NB4 (cell line): ENCODE results near the gene CMBL.

ENCODE experiments used
- DNase-seq: peaks from one replicate; pipeline ENCODE4 v3.0.0; 2010; ENCODE audit warnings: low read depth
- H3K4me3 ChIP-seq: one replicate; pipeline ENCODE4 v1.5.1; 2011; ENCODE audit warnings: mild to moderate bottlenecking, low read depth, low read length, moderate library complexity
- MAX ChIP-seq: IDR thresholded peaks from 2 replicates; pipeline ENCODE4 v1.6.1; 2011; ENCODE audit warnings: low read depth, low read length
- MYC ChIP-seq: IDR thresholded peaks from 2 replicates; pipeline ENCODE4 v1.6.1; 2011; ENCODE audit warnings: low read depth, low read length
- POLR2A ChIP-seq: IDR thresholded peaks from 2 replicates; pipeline ENCODE4 v1.6.1; 2011; ENCODE audit warnings: mild to moderate bottlenecking; ENCODE audit not compliant: insufficient read length; ENCODE audit errors: extremely low read depth
- TF ChIP-seq, protein P1 (sequence below): IDR thresholded peaks from one replicate; pipeline ENCODE4 v1.5.1; 2012; ENCODE audit warnings: low read depth, low read length

CMBL gene

GRCh38 chr5:10339958-10340357 is 32.3 kb upstream of the CMBL start:
- TF ChIP-seq, protein P1, sequence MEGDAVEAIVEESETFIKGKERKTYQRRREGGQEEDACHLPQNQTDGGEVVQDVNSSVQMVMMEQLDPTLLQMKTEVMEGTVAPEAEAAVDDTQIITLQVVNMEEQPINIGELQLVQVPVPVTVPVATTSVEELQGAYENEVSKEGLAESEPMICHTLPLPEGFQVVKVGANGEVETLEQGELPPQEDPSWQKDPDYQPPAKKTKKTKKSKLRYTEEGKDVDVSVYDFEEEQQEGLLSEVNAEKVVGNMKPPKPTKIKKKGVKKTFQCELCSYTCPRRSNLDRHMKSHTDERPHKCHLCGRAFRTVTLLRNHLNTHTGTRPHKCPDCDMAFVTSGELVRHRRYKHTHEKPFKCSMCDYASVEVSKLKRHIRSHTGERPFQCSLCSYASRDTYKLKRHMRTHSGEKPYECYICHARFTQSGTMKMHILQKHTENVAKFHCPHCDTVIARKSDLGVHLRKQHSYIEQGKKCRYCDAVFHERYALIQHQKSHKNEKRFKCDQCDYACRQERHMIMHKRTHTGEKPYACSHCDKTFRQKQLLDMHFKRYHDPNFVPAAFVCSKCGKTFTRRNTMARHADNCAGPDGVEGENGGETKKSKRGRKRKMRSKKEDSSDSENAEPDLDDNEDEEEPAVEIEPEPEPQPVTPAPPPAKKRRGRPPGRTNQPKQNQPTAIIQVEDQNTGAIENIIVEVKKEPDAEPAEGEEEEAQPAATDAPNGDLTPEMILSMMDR = no peak
- TF ChIP-seq POLR2A = no peak
- TF ChIP-seq MAX = no peak
- no peak for TF ChIP-seq MYC
- no peak overlapping the region for H3K4me3 ChIP-seq
- no peak for DNase-seq

DNA sequence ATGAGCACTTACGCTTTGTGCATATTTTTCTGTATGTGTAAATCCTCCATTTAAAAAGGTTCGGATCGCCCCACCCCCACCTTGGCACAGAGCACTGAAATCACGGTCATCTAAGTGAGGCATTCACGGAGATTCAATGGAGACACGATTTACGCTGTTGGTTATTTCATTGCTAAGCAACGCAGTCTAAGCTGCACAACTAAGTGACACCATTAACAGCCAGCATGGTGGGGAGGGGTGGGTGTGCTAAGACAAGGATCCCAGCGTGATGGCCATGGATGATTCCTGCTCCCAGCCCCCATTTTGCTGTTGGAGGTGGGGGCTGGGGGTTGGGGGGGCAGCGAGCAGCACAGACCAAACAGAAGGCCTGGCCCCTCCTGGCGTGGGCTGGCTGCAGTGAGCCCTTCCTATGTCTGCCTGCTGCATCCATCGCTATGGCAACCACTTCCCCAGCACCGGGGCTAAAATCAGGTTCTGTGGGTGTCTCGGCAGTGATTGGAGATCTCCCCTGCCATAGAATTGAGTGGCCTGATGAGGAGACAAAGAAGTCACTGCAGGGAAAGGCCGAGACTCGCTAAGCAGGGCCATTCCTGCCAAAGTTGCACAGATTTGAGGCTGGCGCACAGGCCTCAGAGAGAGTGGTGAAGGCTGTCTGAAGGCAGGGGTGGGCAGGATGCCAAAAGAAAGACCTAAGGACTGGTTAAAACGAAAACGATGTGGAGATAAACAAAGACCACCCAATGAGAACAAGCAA is 31.5 kb upstream of the CMBL start:
- DNase-seq = no peak
- TF ChIP-seq POLR2A (no peak), MYC (no peak), MAX (no peak)
- TF ChIP-seq, protein P1 = no peak
- H3K4me3 ChIP-seq = no peak overlapping the region

DNA sequence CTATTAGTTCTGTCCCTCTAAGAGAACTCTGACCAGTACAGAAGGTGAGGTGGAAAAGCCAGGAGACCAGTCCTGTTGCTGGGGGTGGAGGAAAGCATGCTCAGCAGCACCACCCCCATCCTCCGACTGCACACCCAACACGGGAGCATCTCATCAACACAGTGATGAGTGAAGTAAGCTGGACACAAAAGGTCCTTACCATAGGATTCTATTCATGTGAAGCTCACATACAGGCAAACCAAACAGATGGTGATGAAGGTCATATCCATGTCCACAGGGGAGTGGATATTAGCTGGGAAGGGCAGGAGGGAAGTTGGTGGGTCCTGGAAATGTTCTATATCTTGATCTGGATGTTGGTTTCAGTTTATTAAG is 31.0 kb upstream of the CMBL start:
- TF ChIP-seq MYC = no peak
- H3K4me3 ChIP-seq = no peak overlapping the region
- no peak for DNase-seq

DNA sequence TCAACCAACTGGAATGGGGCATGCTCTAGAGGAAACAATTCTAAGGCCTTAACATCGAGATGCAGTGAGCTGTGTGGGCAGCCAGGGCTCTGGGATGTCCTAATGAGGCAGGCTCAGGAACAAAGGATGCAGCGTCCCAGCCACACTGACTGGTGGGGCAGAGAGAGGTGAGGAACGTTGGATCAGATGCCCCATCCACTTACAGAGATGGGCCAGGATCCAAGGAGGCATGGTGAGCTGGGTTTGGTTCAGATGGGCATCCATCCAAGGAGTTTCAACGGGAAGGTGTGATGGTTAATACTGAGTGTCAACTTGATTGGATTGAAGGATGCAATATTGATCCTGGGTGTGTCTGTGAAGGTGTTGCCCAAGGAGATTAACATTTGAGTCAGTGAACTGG is 30.3 kb upstream of the CMBL start:
- no peak for TF ChIP-seq MYC
- TF ChIP-seq, protein P1 = no peak
- no peak for TF ChIP-seq MAX
- DNase-seq = no peak
- no peak overlapping the region for H3K4me3 ChIP-seq

GRCh38 chr5:10337107-10337506 is 29.4 kb upstream of the CMBL start:
- no peak for DNase-seq
- TF ChIP-seq, protein P1 = no peak

GRCh38 chr5:10335711-10336470 is 28.2 kb upstream of the CMBL start:
- TF ChIP-seq, protein P1 = no peak
- TF ChIP-seq MYC = no peak
- TF ChIP-seq POLR2A = no peak
- no peak for TF ChIP-seq MAX

More at GRCh38 chr5:10337107-10337506, 29.4 kb upstream of the CMBL start:
- no peak overlapping the region for H3K4me3 ChIP-seq

More at GRCh38 chr5:10335711-10336470, 28.2 kb upstream of the CMBL start:
- no peak overlapping the region for H3K4me3 ChIP-seq
- DNase-seq = peak; percentile 38
